Gastroesophageal sphincter (tissue), 3 donors: ENCODE results near the gene SPACA6.

Experiments
- EP300 ChIP-seq: sonication (generic); formaldehyde crosslinking; IDR thresholded peaks from one replicate; pipeline ENCODE4 v1.6.1; 2017; ENCODE audit warnings: antibody characterized with exemption, mild to moderate bottlenecking
- POLR2A ChIP-seq, 2 donors: fragments of 450-650 bp; IDR thresholded peaks; one replicate each; pipeline ENCODE4 v1.6.1; 2017; ENCODE audit warnings: antibody characterized with exemption in 2 of 2, mild to moderate bottlenecking in 2 of 2, moderate library complexity in 1 of 2
- POLR2AphosphoS5 ChIP-seq: sonication (generic); formaldehyde crosslinking; IDR thresholded peaks from one replicate; pipeline ENCODE4 v1.6.1; 2017; ENCODE audit warnings: antibody characterized with exemption
- TF ChIP-seq, protein P1 (sequence below), 4 experiments: fragments of 200-600 bp in 2 of 4; fragments of 450-650 bp in 2 of 4; sonication (generic) in 1 of 4; IDR thresholded peaks; one replicate each; pipeline ENCODE4 v1.5.1; 2017 to 2019; ENCODE audit warnings: antibody characterized with exemption in 4 of 4, mild to moderate bottlenecking in 2 of 4, moderate library complexity in 2 of 4

DNA sequence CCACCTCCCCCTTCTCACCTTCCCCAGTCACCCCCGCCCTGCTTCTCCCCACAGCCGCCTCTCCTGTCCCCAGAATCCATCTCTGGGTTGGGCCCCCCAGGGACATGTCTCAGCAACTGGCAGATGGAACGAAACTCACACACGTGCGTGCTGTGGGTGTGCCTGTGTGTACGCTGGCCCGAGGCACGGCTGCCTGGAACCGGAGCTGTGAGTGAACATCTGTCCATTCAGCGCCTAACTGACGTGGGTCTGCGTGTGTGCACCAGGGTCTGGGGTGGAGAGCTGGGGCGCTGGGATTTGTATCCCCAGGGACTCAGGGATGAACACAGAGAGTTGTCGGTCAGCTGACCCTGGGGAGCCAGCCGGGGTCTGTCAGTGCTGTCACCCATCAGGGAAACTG is 31.4 kb downstream of the SPACA6 start:
- TF ChIP-seq, protein P1, sequence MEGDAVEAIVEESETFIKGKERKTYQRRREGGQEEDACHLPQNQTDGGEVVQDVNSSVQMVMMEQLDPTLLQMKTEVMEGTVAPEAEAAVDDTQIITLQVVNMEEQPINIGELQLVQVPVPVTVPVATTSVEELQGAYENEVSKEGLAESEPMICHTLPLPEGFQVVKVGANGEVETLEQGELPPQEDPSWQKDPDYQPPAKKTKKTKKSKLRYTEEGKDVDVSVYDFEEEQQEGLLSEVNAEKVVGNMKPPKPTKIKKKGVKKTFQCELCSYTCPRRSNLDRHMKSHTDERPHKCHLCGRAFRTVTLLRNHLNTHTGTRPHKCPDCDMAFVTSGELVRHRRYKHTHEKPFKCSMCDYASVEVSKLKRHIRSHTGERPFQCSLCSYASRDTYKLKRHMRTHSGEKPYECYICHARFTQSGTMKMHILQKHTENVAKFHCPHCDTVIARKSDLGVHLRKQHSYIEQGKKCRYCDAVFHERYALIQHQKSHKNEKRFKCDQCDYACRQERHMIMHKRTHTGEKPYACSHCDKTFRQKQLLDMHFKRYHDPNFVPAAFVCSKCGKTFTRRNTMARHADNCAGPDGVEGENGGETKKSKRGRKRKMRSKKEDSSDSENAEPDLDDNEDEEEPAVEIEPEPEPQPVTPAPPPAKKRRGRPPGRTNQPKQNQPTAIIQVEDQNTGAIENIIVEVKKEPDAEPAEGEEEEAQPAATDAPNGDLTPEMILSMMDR (IDR thresholded peaks at IDR 0.05) = no peak
- TF ChIP-seq POLR2AphosphoS5 (no peak), POLR2A (IDR thresholded peaks at IDR 0.05) (no peak), EP300 (no peak)
